T follicular helper cell (primary cell): ENCODE data around the gene CPA2.
"Not testable (repeated sequence)": the region's sequence is repeated elsewhere in the genome, so short reads cannot be mapped to it uniquely, and the experiment has no call there.

ENCODE experiments used
- DNase-seq: peaks from one replicate; pipeline ENCODE4 v3.0.0-alpha.2; 2020; ENCODE audit warnings: low read depth
- total RNA-seq, 2 experiments: gene quantifications; one replicate each; lab custom pipeline; 2026; lab: John Stamatoyannopoulos, UW

Gene CPA2
- total RNA-seq: 0 reads per million in 2 experiments

GRCh38 chr7:130266258-130266960 lies at the start of gene CPA2:
Gene CPA2, plus strand, starts transcription at chr7:130266863. Its CDS starts 19 bp downstream, at chr7:130266882.
- no peak for DNase-seq

- DNase-seq: no peak
These were observed 47.6 kb upstream of the CPA2 start for GRCh38 chr7:130218806-130219620.

DNA sequence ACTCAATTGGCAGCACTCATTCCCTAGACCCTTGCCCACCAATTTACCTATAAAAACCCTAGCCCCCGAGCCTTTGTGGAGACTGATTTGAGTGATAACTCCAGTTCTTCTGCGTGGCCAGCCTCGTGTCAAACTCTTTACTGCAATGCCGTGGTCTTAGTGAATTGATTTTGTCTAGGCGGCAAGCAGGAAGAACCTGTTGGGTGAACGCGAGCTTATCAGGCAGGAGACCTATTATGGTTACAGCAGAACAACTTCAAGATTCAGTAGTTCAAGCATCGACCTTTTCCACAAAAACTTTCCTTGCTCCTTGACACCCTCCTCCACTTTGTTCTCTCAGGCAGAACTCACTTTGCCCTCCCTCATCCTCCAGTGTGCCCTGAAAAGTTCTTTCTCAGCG lies 46.8 kb upstream of the CPA2 start:
- DNase-seq: no peak

- no peak for DNase-seq
These were observed 44.9 kb upstream of the CPA2 start for GRCh38 chr7:130221746-130222145.

- DNase-seq: no peak
These were observed 43.0 kb upstream of the CPA2 start for GRCh38 chr7:130223646-130224045.

GRCh38 chr7:130224210-130224609 lies 42.5 kb upstream of the CPA2 start:
- no peak for DNase-seq

- not testable (repeated sequence) for DNase-seq
These were observed 41.7 kb upstream of the CPA2 start for GRCh38 chr7:130224923-130225322.

DNA sequence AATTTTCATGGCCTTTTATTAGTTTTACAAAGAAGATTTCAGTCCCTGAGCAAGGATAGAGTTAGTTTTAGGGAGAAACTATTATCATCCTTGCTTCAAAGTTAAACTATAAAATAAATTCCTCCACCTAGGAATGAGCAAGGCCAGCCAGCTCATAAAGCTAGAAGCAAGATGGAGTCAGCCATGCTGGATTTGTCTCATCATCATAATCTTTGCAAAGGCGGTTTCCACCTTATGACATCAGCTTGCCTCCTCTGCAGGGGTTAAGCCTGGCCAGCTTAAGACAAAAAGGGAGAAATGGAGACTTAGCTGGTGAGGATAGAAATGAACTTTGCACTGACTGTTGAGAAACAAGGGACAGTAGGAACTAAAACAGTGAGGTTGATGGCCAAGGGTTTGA lies 40.3 kb upstream of the CPA2 start:
- DNase-seq: no peak

GRCh38 chr7:130227883-130228575 lies 38.6 kb upstream of the CPA2 start:
- DNase-seq: no peak

GRCh38 chr7:130228840-130229502 lies 37.7 kb upstream of the CPA2 start:
- no peak for DNase-seq

- DNase-seq: not testable (repeated sequence)
These were observed 36.7 kb upstream of the CPA2 start for GRCh38 chr7:130229981-130230380.

DNA sequence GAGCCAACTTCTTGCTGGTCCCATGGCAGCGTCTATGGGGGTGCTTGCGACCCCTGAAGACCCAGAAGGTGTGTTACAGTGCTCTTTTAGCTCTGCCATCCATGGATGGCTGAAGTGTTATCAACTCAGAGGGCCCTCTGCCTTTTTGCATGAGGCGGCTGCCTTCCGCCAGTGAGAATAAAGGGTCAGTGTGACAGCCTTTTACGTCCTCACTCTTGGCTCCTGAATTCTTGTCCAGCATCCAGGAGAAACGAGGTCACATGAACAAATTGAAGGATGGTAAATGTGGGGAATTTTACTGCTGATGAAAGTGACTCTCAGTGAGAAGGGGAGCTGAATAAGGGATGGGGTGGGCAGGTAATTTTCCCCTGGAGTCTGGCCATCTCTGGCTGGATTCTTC lies 34.9 kb upstream of the CPA2 start:
- DNase-seq: no peak

- no peak for DNase-seq
These were observed 34.5 kb upstream of the CPA2 start for GRCh38 chr7:130232209-130232608.

DNA sequence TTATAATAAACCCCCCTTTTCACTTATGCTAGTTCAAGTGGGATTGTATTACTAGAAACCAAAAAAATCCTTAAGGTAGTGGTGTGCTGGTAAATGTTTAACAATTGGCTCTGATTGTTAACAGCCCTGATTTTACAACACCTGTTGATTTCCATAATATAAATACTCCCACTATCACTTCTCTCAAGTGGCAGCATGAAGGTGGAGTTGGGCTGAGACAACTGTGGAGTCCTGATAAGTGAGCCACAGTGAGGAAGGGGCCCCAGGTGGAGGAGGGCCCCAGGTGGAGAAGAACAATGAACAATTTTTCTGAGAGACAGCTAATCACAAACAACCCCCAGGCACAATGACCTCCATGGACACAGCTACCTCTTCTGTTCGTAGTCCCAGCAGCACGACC lies 32.6 kb upstream of the CPA2 start:
- no peak for DNase-seq

GRCh38 chr7:130236361-130236760 lies 30.3 kb upstream of the CPA2 start:
- not testable (repeated sequence) for DNase-seq

DNA sequence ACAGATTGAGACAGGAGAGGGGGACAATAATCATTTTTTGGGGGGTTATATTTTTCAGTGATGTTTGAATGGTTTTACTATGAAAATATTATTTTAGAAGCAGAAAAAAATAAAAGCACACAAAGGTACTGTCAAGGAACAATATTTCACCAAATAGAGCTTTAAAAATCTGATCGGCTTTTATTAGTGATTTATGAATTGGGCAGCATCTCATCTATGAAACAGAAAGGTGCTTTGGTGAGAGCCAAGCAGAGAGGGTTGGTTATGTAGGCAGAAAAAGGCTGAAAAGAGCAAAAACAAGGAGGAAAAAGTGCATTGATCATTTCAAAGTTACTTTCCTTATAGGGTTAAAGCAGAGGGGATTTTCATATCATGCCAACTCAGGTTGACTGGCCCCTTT lies 26.4 kb upstream of the CPA2 start:
- no peak for DNase-seq

DNA sequence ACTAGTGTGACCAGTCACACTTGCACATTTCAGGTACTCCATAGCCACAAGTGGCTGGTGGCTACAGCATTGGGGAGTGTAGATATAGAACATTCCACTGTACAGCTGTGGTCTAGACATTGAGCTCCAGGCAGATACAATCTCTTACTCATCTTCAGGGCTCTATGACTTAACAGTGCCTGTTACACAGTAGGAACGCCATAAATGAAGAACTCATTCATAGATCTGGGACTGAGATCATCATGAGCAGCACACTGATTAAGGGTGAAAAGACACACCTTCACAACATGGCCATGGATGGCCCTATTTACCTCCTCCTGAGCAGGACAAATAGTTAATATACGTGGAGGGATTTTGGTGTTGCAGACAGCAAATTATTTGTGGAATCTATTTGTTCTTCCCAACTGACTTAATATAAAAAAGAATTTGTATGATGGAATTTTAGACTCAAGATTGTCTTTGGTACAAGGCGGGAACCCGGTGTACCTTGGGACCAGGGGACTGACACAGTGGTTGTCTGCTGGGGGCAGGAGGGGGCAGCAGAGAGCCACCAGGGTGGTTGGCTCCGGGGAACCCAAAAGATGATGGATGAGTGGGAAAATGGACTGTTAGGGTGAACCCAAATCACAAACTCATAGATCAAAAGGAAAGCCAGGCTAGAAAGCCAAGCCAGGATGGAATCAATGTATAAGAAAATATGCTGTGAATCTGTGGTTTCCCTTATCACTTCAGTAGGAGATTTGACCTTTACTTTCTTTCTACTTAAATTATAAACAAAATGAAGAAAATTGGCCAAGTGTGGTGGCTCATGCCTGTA lies 24.3 kb upstream of the CPA2 start:
- peak; percentile 25 for DNase-seq

- DNase-seq: not testable (repeated sequence)
These were observed 23.2 kb upstream of the CPA2 start for GRCh38 chr7:130243486-130243885.

DNA sequence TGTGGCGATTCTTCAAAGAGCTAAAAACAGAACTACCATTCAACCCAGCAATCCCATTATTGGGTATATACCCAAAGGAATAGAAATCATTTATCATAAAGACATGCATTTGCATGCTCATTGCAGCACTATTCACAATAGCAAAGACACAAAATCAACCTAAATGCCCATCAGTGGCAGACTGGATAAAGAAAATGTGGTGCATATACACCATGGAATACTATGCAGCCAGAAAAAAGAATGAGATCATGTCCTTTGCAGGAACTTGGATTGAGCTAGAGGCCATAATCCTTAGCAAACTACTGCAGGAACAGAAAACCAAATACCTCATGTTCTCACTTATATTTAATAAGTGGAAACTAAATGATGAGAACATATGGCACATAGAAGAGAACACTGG lies 20.2 kb upstream of the CPA2 start:
- not testable (repeated sequence) for DNase-seq

DNA sequence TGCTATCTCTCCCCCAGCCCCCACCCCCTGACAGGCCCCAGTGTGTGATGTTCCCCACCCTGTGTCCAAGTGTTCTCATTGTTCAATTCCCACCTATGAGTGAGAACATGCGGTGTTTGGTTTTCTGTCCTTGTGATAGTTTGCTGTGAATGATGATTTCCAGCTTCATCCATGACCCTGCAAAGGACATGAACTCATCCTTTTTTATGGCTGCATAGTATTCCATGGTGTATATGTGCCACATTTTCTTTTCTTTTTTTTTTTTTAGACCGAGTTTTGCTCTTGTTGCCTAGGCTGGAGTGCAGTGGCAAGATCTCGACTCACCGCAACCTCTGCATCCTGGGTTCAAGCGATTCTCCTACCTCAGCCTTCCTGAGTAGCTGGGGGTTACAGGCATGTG lies 17.8 kb upstream of the CPA2 start:
- DNase-seq: not testable (repeated sequence)

DNA sequence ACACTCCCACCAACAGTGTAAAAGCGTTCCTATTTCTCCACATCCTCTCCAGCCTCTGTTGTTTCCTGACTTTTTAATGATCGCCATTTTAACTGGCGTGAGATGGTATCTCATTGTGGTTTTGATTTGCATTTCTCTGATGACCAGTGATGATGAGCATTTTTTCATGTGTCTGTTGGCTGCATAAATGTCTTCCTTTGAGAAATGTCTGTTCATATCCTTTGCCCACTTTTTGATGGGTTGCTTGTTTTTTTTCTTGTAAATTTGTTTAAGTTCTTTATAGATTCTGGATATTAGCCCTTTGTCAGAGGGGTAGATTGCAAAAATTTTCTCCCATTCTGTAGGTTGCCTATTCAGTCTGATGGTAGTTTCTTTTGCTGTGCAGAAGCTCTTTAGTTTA lies 17.0 kb upstream of the CPA2 start:
- DNase-seq: not testable (repeated sequence)
